HepG2 (cell line): ENCODE measurements around the gene UGP2. TPM values are rescaled to one million over a fixed set of nuclear protein-coding genes. Genes with fewer than 3 reads are reported as not detected.
A peak's percentile ranks its signal among the peaks of the same experiment; 100 is the strongest.

Experiments used
- ATAC-seq: fragments of 200-7000 bp; cut with Tn5 transposase; 3 replicates; pipeline ENCODE4 v1.9.1; 2020; ENCODE audit warnings: mild to moderate bottlenecking, moderate library complexity
- BruUV-seq: library from RNA; stranded (reverse); fragments of 400-500 nt; replicated peaks from 2 replicates; lab custom pipeline; 2021; lab: Mats Ljungman, UMichigan
- CTCF ChIA-PET: fragments of 300-600 bp; formaldehyde crosslinking; extraction: SDS; loops from one replicate; lab custom pipeline; 2021; ENCODE audit warnings: low total read pairs, inconsistent platforms, low intra/inter-chr PET ratio; lab: Yijun Ruan, JAX
- POLR2A ChIA-PET: fragments of 350-600 bp; sonication (Branson Sonifier 250); formaldehyde crosslinking; loops from one replicate; lab custom pipeline; 2020; ENCODE audit warnings: antibody characterized with exemption, inconsistent platforms; lab: Yijun Ruan, JAX
- DNase-seq: peaks from one replicate; pipeline ENCODE4 v3.0.0-alpha.2; 2015; ENCODE audit warnings: low spot score
- FAIRE-seq: peaks from 3 replicates; lab custom pipeline; 2011; peaks lifted over from hg19 to GRCh38; lab: Jason Lieb, UNC
- H2AFZ ChIP-seq: one replicate; pipeline ENCODE4 v1.6.1; 2011; ENCODE audit warnings: low read length, inconsistent platforms
- H3K27ac ChIP-seq: fragments of 300-600 bp; 3 replicates; pipeline ENCODE4 v1.8.0; 2011; ENCODE audit warnings: mixed run types, mild to moderate bottlenecking, mixed read lengths, low read length, inconsistent platforms; ENCODE audit not compliant: insufficient read depth; ENCODE audit errors: extremely low read length
- H3K27me3 ChIP-seq, 2 experiments: fragments of 200-600 bp in 1 of 2; 2 replicates in 1 of 2; 3 replicates in 1 of 2; pipeline versions ENCODE4 v1.6.0 to v1.8.0; 2011; ENCODE audit warnings: low read length in 2 of 2, mild to moderate bottlenecking in 2 of 2, moderate library complexity in 2 of 2, inconsistent platforms in 1 of 2; ENCODE audit not compliant: insufficient read depth in 2 of 2, control insufficient read depth in 1 of 2
- H3K36me3 ChIP-seq, 2 experiments: fragments of 200-600 bp in 1 of 2; replicated peaks in 1 of 2; 2 replicates in 1 of 2; 3 replicates in 1 of 2; pipeline versions ENCODE4 v1.5.1 to v1.8.0; 2011; ENCODE audit warnings: low read length in 2 of 2, inconsistent platforms in 1 of 2; ENCODE audit not compliant: insufficient read depth in 2 of 2, control insufficient read depth in 1 of 2
- H3K4me1 ChIP-seq: 2 replicates; pipeline ENCODE4 v1.5.1; 2012; ENCODE audit warnings: low read length, inconsistent platforms; ENCODE audit not compliant: insufficient read depth
- H3K4me2 ChIP-seq: 2 replicates; pipeline ENCODE4 v1.6.0; 2011; ENCODE audit warnings: low read depth, low read length, inconsistent platforms
- H3K4me3 ChIP-seq, 3 experiments: fragments of 200-600 bp in 1 of 3; sonication (generic), shearing (Covaris generic) in 1 of 3; replicated peaks in 1 of 3; 2 replicates each; pipeline ENCODE4 v1.5.1; 2011 to 2016; ENCODE audit warnings: low read length in 3 of 3, inconsistent platforms in 2 of 3, low read depth in 2 of 3, mild to moderate bottlenecking in 2 of 3, control low read depth in 1 of 3, mixed read lengths in 1 of 3; ENCODE audit not compliant: insufficient read depth in 1 of 3
- H3K79me2 ChIP-seq: one replicate; pipeline ENCODE4 v1.6.1; 2011; ENCODE audit warnings: low read length, inconsistent platforms; ENCODE audit not compliant: insufficient read depth
- H3K9ac ChIP-seq: 2 replicates; pipeline ENCODE4 v1.6.0; 2011; ENCODE audit warnings: mild to moderate bottlenecking, low read depth, low read length, inconsistent platforms; ENCODE audit not compliant: insufficient read depth
- H3K9me3 ChIP-seq: 2 replicates; pipeline ENCODE4 v1.5.1; 2012; ENCODE audit warnings: mild to moderate bottlenecking, low read length
- H4K20me1 ChIP-seq: 2 replicates; pipeline ENCODE4 v1.6.0; 2011; ENCODE audit warnings: inconsistent platforms, mild to moderate bottlenecking, low read length, moderate library complexity; ENCODE audit not compliant: insufficient read depth
- E2F5 ChIP-seq: sonication (generic); formaldehyde crosslinking; conservative IDR thresholded peaks from 2 replicates; pipeline ENCODE4 v1.4.0; 2020; ENCODE audit warnings: missing genetic modification reagents
- U2AF2 ChIP-seq: fragments of 200-400 bp; formaldehyde crosslinking; IDR thresholded peaks from 2 replicates; pipeline ENCODE4 v1.6.1; 2017; ENCODE audit warnings: low read depth, mild to moderate bottlenecking, low read length
- ZNF800 ChIP-seq: sonication (generic); formaldehyde crosslinking; IDR thresholded peaks from 2 replicates; pipeline ENCODE4 v1.4.0; 2020; ENCODE audit warnings: missing genetic modification reagents
- WGBS: methylation state at CpG from one replicate; pipeline ENCODE4 v1.1.6; 2017; ENCODE audit warnings: low lambda C conversion rate; 5-methylcytosine and 5-hydroxymethylcytosine counted together
- in situ Hi-C: cut with HindIII; loops from 2 replicates; pipeline ENCODE4 v1.10.0; 2017; ENCODE audit warnings: low pct_unique_long_range_greater_than_20kb; ENCODE audit not compliant: extremely low pct_ligation_motif_present
- intact Hi-C: fragments of 100-400 bp; cut with micrococcal nuclease; formaldehyde crosslinking; loops from one replicate; pipeline ENCODE4 v1.10.0; 2022; ENCODE audit not compliant: unreplicated experiment
- polyA plus RNA-seq, 8 experiments: library from polyadenylated mRNA; depleted of rRNA in 3 of 8; stranded (reverse) in 7 of 8; unstranded in 1 of 8; fragments of >200 nt; fragmentation: Illumina TruSeq in 4 of 8; extraction: Trizol in 4 of 8; gene quantifications; 2 replicates each; pipeline versions ENCODE4 v1.2.1 to v1.2.3, GENCODE V29; 2011 to 2016; ENCODE audit warnings: low read depth in 4 of 8, missing spikeins in 1 of 8, mixed read lengths in 1 of 8; ENCODE audit not compliant: insufficient read depth in 1 of 8
- total RNA-seq, 5 experiments: library from RNA; depleted of rRNA; stranded (reverse); fragments of >200 nt; fragmentation: Illumina TruSeq; extraction: Trizol; gene quantifications; 2 replicates each; pipeline ENCODE4 v1.2.3, GENCODE V29; 2016; ENCODE audit warnings: low read depth in 1 of 5

UGP2 gene
- total and polyA plus RNA-seq, 2 of the 13 experiments (the other 11 are each of a cell fraction or from before 2014, with no cell fraction given): 96.0 to 134 TPM

- Histone ChIP-seq H2AFZ (peak overlapping the region; percentile 71), H3K27ac (peak overlapping the region; percentile 66), H4K20me1 (no peaks in the 10 kb centered on the region), H3K79me2 (no peaks in the 10 kb centered on the region), H3K9me3 (no peaks in the 10 kb centered on the region), H3K9ac (no peak overlapping the region), H3K4me1 (peaks cover 44% of the 10 kb centered on the region), H3K27me3 (no peaks in the 10 kb centered on the region), H3K36me3 (no peaks in the 10 kb centered on the region), H3K4me2 (no peak overlapping the region), H3K4me3 (no peak overlapping the region)
- ChIA-PET POLR2A (interaction anchor here (5.0 kb wide), 1 partner anchor 23 kb away, joined by 56 read pairs; the partner anchor contains the start of gene UGP2), CTCF (no interaction called here)
- in situ Hi-C loops: no loop called here
- no peak for DNase-seq
- FAIRE-seq: no peak
- no TSS peak for BruUV-seq
- intact Hi-C loops: no loop called here
- no peak for ATAC-seq
- TF ChIP-seq U2AF2: no peak
- TF ChIP-seq E2F5 (CRISPR knock-in tag): no peak
- TF ChIP-seq ZNF800 (CRISPR knock-in tag): peak; percentile 6; the same call in 1 of the 2 replicates
- 84% methylated on average over 3 of the region's 3 CpGs for WGBS
Measured at GRCh38 chr2:63819256-63819655, 22.4 kb upstream of the UGP2 start.
